ENCODE data around the gene TMEM185B. TPM values are rescaled to one million over a fixed set of nuclear protein-coding genes. Genes with fewer than 3 reads are reported as not detected.
A peak's percentile ranks its signal among the peaks of the same experiment; 100 is the strongest.

TMEM185B gene
- total and polyA plus RNA-seq, 7 experiments from 2014 or later = 14.9 to 36.8 (median 19.5) TPM

- peak overlapping the region; percentile 72 for H3K4me3 ChIP-seq (ENCODE audit: low read length)
- DNase-seq (peak in 1 of 9 donors; percentile 14), ATAC-seq (peak; percentile 9)
- intact Hi-C loops (cut with micrococcal nuclease) = loop anchor here (5.0 kb wide), 2 partner anchors 36 to 534 kb away; no protein-coding TSS in a partner anchor
- Mint-ChIP-seq H3K4me3 (peak overlapping the region; percentile 86 to 100 (median 96)), H3K9me3 (peaks cover 0 to 2% (median 0%) of the 10 kb centered on the region in 11 donors), H3K27ac (peak overlapping the region; percentile 93 to 98 (median 96)), H3K27me3 (no peaks in the 10 kb centered on the region), H3K36me3 (peaks cover 0 to 42% (median 0%) of the 10 kb centered on the region in 5 donors), H3K4me1 (peaks cover 15 to 67% (median 61%) of the 10 kb centered on the region in 7 donors)
- H3K9me3 ChIP-seq (ENCODE audit: control insufficient read depth in 2 of 3, low read length in 3 of 3) = no peaks in the 10 kb centered on the region
- peak overlapping the region; percentile 81 for H3K27ac ChIP-seq (ENCODE audit: low read depth, low read length)
- POLR2A ChIA-PET = interaction anchor here (0.9 to 7.2 kb wide), 10 partner anchors 9 to 219 kb away, joined by 3 to 73 read pairs (median 6); partner anchors contain the start of genes EPB41L5, RALB and TMEM185B
- no peaks in the 10 kb centered on the region for H3K27me3 ChIP-seq (ENCODE audit: control insufficient read depth in 2 of 2, insufficient read depth in 2 of 2, low read length in 2 of 2)
- H3K36me3 ChIP-seq (ENCODE audit: control insufficient read depth in 2 of 3, insufficient read depth in 3 of 3, low read length in 3 of 3) = no peaks in the 10 kb centered on the region
- CTCF ChIA-PET = interaction anchor here (1.5 kb wide), 1 partner anchor 55 kb away, joined by 8 read pairs; no protein-coding TSS in a partner anchor
- peaks cover 19 to 29% of the 10 kb centered on the region in 2 donors for H3K4me1 ChIP-seq (ENCODE audit: control insufficient read depth in 2 of 2, insufficient read depth in 2 of 2, low read length in 2 of 2)
These were observed 8.4 kb upstream of the TMEM185B start for GRCh38 chr2:120231564-120231973.

GRCh38 chr2:120230515-120231471 lies 7.6 kb upstream of the TMEM185B start:
- peak overlapping the region; percentile 86 to 100 (median 96) for H3K4me3 Mint-ChIP-seq
- POLR2A ChIA-PET = interaction anchor here (0.9 to 7.2 kb wide), 7 partner anchors 9 to 218 kb away, joined by 3 to 73 read pairs (median 7); partner anchors contain the start of genes EPB41L5, RALB and TMEM185B

GRCh38 chr2:120229341-120229740 lies 6.1 kb upstream of the TMEM185B start:
- H3K27ac Mint-ChIP-seq = peak overlapping the region; percentile 28 to 86 (median 64)
- H3K9me3 ChIP-seq (ENCODE audit: control insufficient read depth in 2 of 3, low read length in 3 of 3) = no peaks in the 10 kb centered on the region
- no peak overlapping the region for H3K27ac ChIP-seq (ENCODE audit: low read depth, low read length)
- H3K9me3 Mint-ChIP-seq = no peaks in the 10 kb centered on the region
- intact Hi-C loops (cut with micrococcal nuclease) = no loop called here
- ATAC-seq = no peak
- H3K36me3 Mint-ChIP-seq = peaks cover 0 to 41% (median 0%) of the 10 kb centered on the region in 5 donors
- no peaks in the 10 kb centered on the region for H3K36me3 ChIP-seq (ENCODE audit: control insufficient read depth in 2 of 3, insufficient read depth in 3 of 3, low read length in 3 of 3)
- H3K27me3 ChIP-seq (ENCODE audit: control insufficient read depth in 2 of 2, insufficient read depth in 2 of 2, low read length in 2 of 2) = no peaks in the 10 kb centered on the region
- H3K4me3 ChIP-seq (ENCODE audit: low read length) = no peak overlapping the region
- ChIA-PET CTCF (interaction anchor here (1.3 kb wide), 1 partner anchor 84 kb away, joined by 3 read pairs; no protein-coding TSS in a partner anchor), POLR2A (interaction anchor here (0.7 to 7.2 kb wide), 5 partner anchors 18 to 88 kb away, joined by 3 to 73 read pairs (median 6); partner anchors contain the start of gene RALB)
- DNase-seq = no peak
- H3K4me1 ChIP-seq (ENCODE audit: control insufficient read depth in 2 of 2, insufficient read depth in 2 of 2, low read length in 2 of 2) = peaks cover 21 to 29% of the 10 kb centered on the region in 2 donors
- peaks cover 21 to 77% (median 71%) of the 10 kb centered on the region in 7 donors for H3K4me1 Mint-ChIP-seq
- H3K4me3 Mint-ChIP-seq = peak overlapping the region in 4 of 10 donors; percentile 4 to 93 (median 30)
- no peaks in the 10 kb centered on the region for H3K27me3 Mint-ChIP-seq

More at GRCh38 chr2:120230515-120231471, 7.6 kb upstream of the TMEM185B start:
- DNase-seq = no peak
- CTCF ChIA-PET = interaction anchor here (0.6 to 1.5 kb wide), 3 partner anchors 54 to 535 kb away, joined by 3 to 8 read pairs (median 3); no protein-coding TSS in a partner anchor
- Histone ChIP-seq H3K27me3 (ENCODE audit: control insufficient read depth in 2 of 2, insufficient read depth in 2 of 2, low read length in 2 of 2) (no peaks in the 10 kb centered on the region), H3K9me3 (ENCODE audit: control insufficient read depth in 2 of 3, low read length in 3 of 3) (no peaks in the 10 kb centered on the region), H3K4me3 (ENCODE audit: low read length) (peak overlapping the region; percentile 72), H3K36me3 (ENCODE audit: control insufficient read depth in 2 of 3, insufficient read depth in 3 of 3, low read length in 3 of 3) (no peaks in the 10 kb centered on the region), H3K4me1 (ENCODE audit: control insufficient read depth in 2 of 2, insufficient read depth in 2 of 2, low read length in 2 of 2) (peaks cover 19 to 29% of the 10 kb centered on the region in 2 donors), H3K27ac (ENCODE audit: low read depth, low read length) (peak overlapping the region; percentile 81)
- H3K36me3 Mint-ChIP-seq = peaks cover 0 to 48% (median 0%) of the 10 kb centered on the region in 5 donors
- no peaks in the 10 kb centered on the region for H3K27me3 Mint-ChIP-seq
- H3K27ac Mint-ChIP-seq = peak overlapping the region; percentile 93 to 98 (median 96)
- intact Hi-C loops (cut with micrococcal nuclease) = loop anchor here (5.0 kb wide), 2 partner anchors 37 to 533 kb away; no protein-coding TSS in a partner anchor
- no peak for ATAC-seq
- H3K9me3 Mint-ChIP-seq = peaks cover 0 to 2% (median 0%) of the 10 kb centered on the region in 11 donors
- peaks cover 15 to 72% (median 67%) of the 10 kb centered on the region in 7 donors for H3K4me1 Mint-ChIP-seq

GRCh38 chr2:120228503-120228902 lies 5.3 kb upstream of the TMEM185B start:
- Histone ChIP-seq H3K4me3 (ENCODE audit: low read length) (no peak overlapping the region), H3K4me1 (ENCODE audit: control insufficient read depth in 2 of 2, insufficient read depth in 2 of 2, low read length in 2 of 2) (peaks cover 27 to 34% of the 10 kb centered on the region in 2 donors), H3K27ac (ENCODE audit: low read depth, low read length) (no peak overlapping the region), H3K9me3 (ENCODE audit: control insufficient read depth in 2 of 3, low read length in 3 of 3) (no peaks in the 10 kb centered on the region), H3K27me3 (ENCODE audit: control insufficient read depth in 2 of 2, insufficient read depth in 2 of 2, low read length in 2 of 2) (no peaks in the 10 kb centered on the region), H3K36me3 (ENCODE audit: control insufficient read depth in 2 of 3, insufficient read depth in 3 of 3, low read length in 3 of 3) (no peaks in the 10 kb centered on the region)
- intact Hi-C loops (cut with micrococcal nuclease) = loop anchor here in 1 of 2 donors (1.0 kb wide), 1 partner anchor 85 kb away; no protein-coding TSS in a partner anchor
- Mint-ChIP-seq H3K9me3 (no peaks in the 10 kb centered on the region), H3K27me3 (no peaks in the 10 kb centered on the region), H3K4me1 (peaks cover 26 to 84% (median 76%) of the 10 kb centered on the region in 7 donors), H3K36me3 (peaks cover 0 to 48% (median 0%) of the 10 kb centered on the region in 5 donors), H3K27ac (peak overlapping the region; percentile 26 to 86 (median 74)), H3K4me3 (peak overlapping the region in 3 of 10 donors; percentile 10 to 93 (median 55))
- DNase-seq (peak in 2 of 9 donors; percentile 23 to 47), ATAC-seq (no peak)
- CTCF ChIA-PET = interaction anchor here (1.0 kb wide), 1 partner anchor 27 kb away, joined by 3 read pairs; no protein-coding TSS in a partner anchor
- POLR2A ChIA-PET = interaction anchor here (1.3 to 1.8 kb wide), 3 partner anchors 24 to 52 kb away, joined by 5 to 6 read pairs (median 5); partner anchors contain the start of gene RALB

GRCh38 chr2:120227111-120227991 lies 4.2 kb upstream of the TMEM185B start:
- peak overlapping the region; percentile 44 to 86 (median 79) for H3K27ac Mint-ChIP-seq
- H3K27me3 Mint-ChIP-seq = no peaks in the 10 kb centered on the region
- H3K9me3 ChIP-seq (ENCODE audit: control insufficient read depth in 2 of 3, low read length in 3 of 3) = peaks cover 0 to 4% (median 0%) of the 10 kb centered on the region in 3 experiments
- ChIA-PET POLR2A (interaction anchor here (0.7 to 1.8 kb wide), 5 partner anchors 9 to 51 kb away, joined by 3 to 6 read pairs (median 5); partner anchors contain the start of gene RALB), CTCF (interaction anchor here (1.0 kb wide), 1 partner anchor 28 kb away, joined by 3 read pairs; no protein-coding TSS in a partner anchor)
- peaks cover 26 to 32% of the 10 kb centered on the region in 2 donors for H3K4me1 ChIP-seq (ENCODE audit: control insufficient read depth in 2 of 2, insufficient read depth in 2 of 2, low read length in 2 of 2)
- no peaks in the 10 kb centered on the region for H3K27me3 ChIP-seq (ENCODE audit: control insufficient read depth in 2 of 2, insufficient read depth in 2 of 2, low read length in 2 of 2)
- DNase-seq = no peak
- no peak for ATAC-seq
- H3K4me3 Mint-ChIP-seq = peak overlapping the region in 2 of 10 donors; percentile 1 to 93
- H3K4me3 ChIP-seq (ENCODE audit: low read length) = no peak overlapping the region
- peaks cover 0 to 48% (median under 1%) of the 10 kb centered on the region in 5 donors for H3K36me3 Mint-ChIP-seq
- intact Hi-C loops (cut with micrococcal nuclease) = no loop called here
- no peak overlapping the region for H3K27ac ChIP-seq (ENCODE audit: low read depth, low read length)
- peaks cover 20 to 76% (median 68%) of the 10 kb centered on the region in 7 donors for H3K4me1 Mint-ChIP-seq
- peaks cover 0 to 3% (median under 1%) of the 10 kb centered on the region in 11 donors for H3K9me3 Mint-ChIP-seq
- H3K36me3 ChIP-seq (ENCODE audit: control insufficient read depth in 2 of 3, insufficient read depth in 3 of 3, low read length in 3 of 3) = no peaks in the 10 kb centered on the region
